CD4-positive, alpha-beta T cell (primary cell): ENCODE measurements around the gene PPP6R3. TPM values are rescaled to one million over a fixed set of nuclear protein-coding genes. Genes with fewer than 3 reads are reported as not detected.

Experiments used
- ATAC-seq: fragments of 200-7000 bp; cut with Tn5 transposase; one replicate; pipeline ENCODE4 v1.10.0; 2022; ENCODE audit warnings: mild to moderate bottlenecking; ENCODE audit not compliant: poor library complexity
- CTCF ChIA-PET: fragments of 350-600 bp; sonication (Branson Sonifier 250); formaldehyde crosslinking; loops from one replicate; lab custom pipeline; 2021; ENCODE audit warnings: antibody characterized with exemption, inconsistent platforms; lab: Charles Lee
- POLR2A ChIA-PET: fragments of 350-600 bp; sonication (Branson Sonifier 250); formaldehyde crosslinking; loops from one replicate; lab custom pipeline; 2021; ENCODE audit warnings: antibody characterized with exemption, inconsistent platforms; lab: Charles Lee
- DNase-seq, 14 experiments: peaks; one replicate each; pipeline ENCODE4 v3.0.0-alpha.2; 2013 to 2020; ENCODE audit warnings: mixed read lengths in 2 of 14
- H3K27ac ChIP-seq, 2 donors: one replicate each; pipeline versions ENCODE4 v1.5.1 to v1.7.0; 2013; ENCODE audit warnings: low read length in 2 of 2, low read depth in 1 of 2, mild to moderate bottlenecking in 1 of 2
- H3K27me3 ChIP-seq, 2 experiments: 1 replicate in 1 of 2; 2 replicates in 1 of 2; pipeline versions ENCODE4 v1.6.1 to v1.7.0; 2013; ENCODE audit warnings: low read length in 2 of 2, control low read depth in 1 of 2, mild to moderate bottlenecking in 1 of 2, moderate library complexity in 1 of 2; ENCODE audit not compliant: insufficient read depth in 2 of 2, control insufficient read depth in 1 of 2
- H3K36me3 ChIP-seq: one replicate; pipeline ENCODE4 v1.6.1; 2013; ENCODE audit warnings: low read length, control low read depth; ENCODE audit not compliant: insufficient read depth
- H3K4me1 ChIP-seq: one replicate; pipeline ENCODE4 v1.6.1; 2013; ENCODE audit warnings: low read length, control low read depth; ENCODE audit not compliant: insufficient read depth
- H3K4me3 ChIP-seq: one replicate; pipeline ENCODE4 v1.5.1; 2013; ENCODE audit warnings: mild to moderate bottlenecking, low read length, moderate library complexity
- H3K9me3 ChIP-seq, 2 experiments: 1 replicate in 1 of 2; 2 replicates in 1 of 2; pipeline versions ENCODE4 v1.6.1 to v1.7.0; 2013; ENCODE audit warnings: low read length in 2 of 2, mild to moderate bottlenecking in 2 of 2, control low read depth in 1 of 2, moderate library complexity in 1 of 2; ENCODE audit not compliant: control insufficient read depth in 1 of 2, insufficient read depth in 1 of 2
- H3K27ac Mint-ChIP-seq: one replicate; pipeline ENCODE4 v1.8.0; 2020; ENCODE audit warnings: mixed read lengths
- H3K27me3 Mint-ChIP-seq: one replicate; pipeline ENCODE4 v1.8.0; 2021; ENCODE audit warnings: mixed read lengths
- H3K36me3 Mint-ChIP-seq: one replicate; pipeline ENCODE4 v1.8.0; 2021; ENCODE audit warnings: low read depth, mixed read lengths
- H3K4me1 Mint-ChIP-seq: one replicate; pipeline ENCODE4 v1.8.0; 2021; ENCODE audit warnings: low read depth, mixed read lengths
- H3K4me3 Mint-ChIP-seq: one replicate; pipeline ENCODE4 v1.8.0; 2020; ENCODE audit warnings: mild to moderate bottlenecking, mixed read lengths
- H3K9me3 Mint-ChIP-seq: one replicate; pipeline ENCODE4 v1.8.0; 2020; ENCODE audit warnings: mixed read lengths
- CTCF ChIP-seq: fragments of 200-600 bp; IDR thresholded peaks from one replicate; pipeline ENCODE4 v1.8.0; 2022; ENCODE audit warnings: antibody characterized with exemption, mild to moderate bottlenecking
- intact Hi-C, 2 experiments: fragments of 100-400 bp; cut with DNase I in 1 of 2; cut with micrococcal nuclease in 1 of 2; formaldehyde crosslinking; loops; one replicate each; pipeline versions ENCODE4 v1.15.1 to v1.9.0; 2023 to 2025; cut with DNase I, micrococcal nuclease
- total RNA-seq, 174 experiments: library from RNA in 2 of 174; stranded (reverse) in 2 of 174; gene quantifications; one replicate each; pipeline ENCODE4 v1.2.3 and lab custom pipeline; 2021 to 2026

Gene PPP6R3
- total RNA-seq, 2 experiments from 2014 or later = 108 to 109 TPM

- ChIA-PET POLR2A (no interaction called here), CTCF (no interaction called here)
- DNase-seq = peak in 1 of 14 experiments; percentile 10
- intact Hi-C loops = no loop called here
- Mint-ChIP-seq H3K27me3 (peaks cover 30% of the 10 kb centered on the region), H3K36me3 (no peaks in the 10 kb centered on the region), H3K4me1 (no peaks in the 10 kb centered on the region), H3K9me3 (peaks cover 4% of the 10 kb centered on the region), H3K27ac (no peak overlapping the region), H3K4me3 (no peak overlapping the region)
- H3K4me3 ChIP-seq = no peak overlapping the region
- peaks cover 0 to 8% of the 10 kb centered on the region in 2 experiments for H3K27me3 ChIP-seq
- no peak for ATAC-seq
- H3K36me3 ChIP-seq = no peaks in the 10 kb centered on the region
- no peak overlapping the region for H3K27ac ChIP-seq
- no peak for TF ChIP-seq CTCF
- H3K9me3 ChIP-seq = peaks cover 4 to 30% of the 10 kb centered on the region in 2 experiments
- no peaks in the 10 kb centered on the region for H3K4me1 ChIP-seq
Measured at GRCh38 chr11:68651985-68652682, 191.6 kb downstream of the PPP6R3 start.

GRCh38 chr11:68652683-68653156 lies 192.2 kb downstream of the PPP6R3 start:
- no peak overlapping the region for H3K27ac Mint-ChIP-seq
- intact Hi-C loops = no loop called here
- H3K4me3 Mint-ChIP-seq = no peak overlapping the region
- Histone ChIP-seq H3K36me3 (no peaks in the 10 kb centered on the region), H3K27ac (no peak overlapping the region), H3K4me3 (no peak overlapping the region), H3K27me3 (peaks cover 0 to 8% of the 10 kb centered on the region in 2 experiments), H3K9me3 (peaks cover 0 to 25% of the 10 kb centered on the region in 2 experiments), H3K4me1 (no peaks in the 10 kb centered on the region)
- H3K36me3 Mint-ChIP-seq = no peaks in the 10 kb centered on the region
- no peak for TF ChIP-seq CTCF
- peak in 1 of 14 experiments; percentile 4 for DNase-seq
- ChIA-PET POLR2A (no interaction called here), CTCF (no interaction called here)
- no peaks in the 10 kb centered on the region for H3K4me1 Mint-ChIP-seq
- no peak for ATAC-seq
- peaks cover 26% of the 10 kb centered on the region for H3K27me3 Mint-ChIP-seq
- H3K9me3 Mint-ChIP-seq = no peaks in the 10 kb centered on the region

- Mint-ChIP-seq H3K4me3 (no peak overlapping the region), H3K4me1 (no peaks in the 10 kb centered on the region), H3K27ac (no peak overlapping the region), H3K36me3 (no peaks in the 10 kb centered on the region), H3K9me3 (no peaks in the 10 kb centered on the region), H3K27me3 (peaks cover 23% of the 10 kb centered on the region)
- DNase-seq (peak in 1 of 14 experiments; percentile 5), ATAC-seq (no peak)
- intact Hi-C loops = no loop called here
- H3K36me3 ChIP-seq = no peaks in the 10 kb centered on the region
- H3K27ac ChIP-seq = no peak overlapping the region
- H3K4me3 ChIP-seq = no peak overlapping the region
- peaks cover 0 to 8% of the 10 kb centered on the region in 2 experiments for H3K27me3 ChIP-seq
- H3K9me3 ChIP-seq = peaks cover 0 to 25% of the 10 kb centered on the region in 2 experiments
- ChIA-PET CTCF (no interaction called here), POLR2A (no interaction called here)
- no peaks in the 10 kb centered on the region for H3K4me1 ChIP-seq
- TF ChIP-seq CTCF = no peak
Measured at GRCh38 chr11:68653486-68654430, 193.2 kb downstream of the PPP6R3 start.
